ENCODE measurements around the gene LDLRAD2. TPM values are rescaled to one million over a fixed set of nuclear protein-coding genes. Genes with fewer than 3 reads are reported as not detected.

The LDLRAD2 gene
- total RNA-seq, 1 experiment from 2014 or later: not detected

- TF ChIP-seq MAX (IDR thresholded peaks at IDR 0.05): no peak
- TF ChIP-seq EGR1 (IDR thresholded peaks at IDR 0.05; ENCODE audit: low read depth): no peak
- no peak for TF ChIP-seq YY1 (IDR thresholded peaks at IDR 0.05; ENCODE audit: extremely low read depth, insufficient replicate concordance, low read depth, low read length)
- TF ChIP-seq RAD21 (IDR thresholded peaks at IDR 0.05; ENCODE audit: low read depth): no peak
These were observed 43.4 kb downstream of the LDLRAD2 start (continued) for GRCh38 chr1:21855257-21856096.

DNA sequence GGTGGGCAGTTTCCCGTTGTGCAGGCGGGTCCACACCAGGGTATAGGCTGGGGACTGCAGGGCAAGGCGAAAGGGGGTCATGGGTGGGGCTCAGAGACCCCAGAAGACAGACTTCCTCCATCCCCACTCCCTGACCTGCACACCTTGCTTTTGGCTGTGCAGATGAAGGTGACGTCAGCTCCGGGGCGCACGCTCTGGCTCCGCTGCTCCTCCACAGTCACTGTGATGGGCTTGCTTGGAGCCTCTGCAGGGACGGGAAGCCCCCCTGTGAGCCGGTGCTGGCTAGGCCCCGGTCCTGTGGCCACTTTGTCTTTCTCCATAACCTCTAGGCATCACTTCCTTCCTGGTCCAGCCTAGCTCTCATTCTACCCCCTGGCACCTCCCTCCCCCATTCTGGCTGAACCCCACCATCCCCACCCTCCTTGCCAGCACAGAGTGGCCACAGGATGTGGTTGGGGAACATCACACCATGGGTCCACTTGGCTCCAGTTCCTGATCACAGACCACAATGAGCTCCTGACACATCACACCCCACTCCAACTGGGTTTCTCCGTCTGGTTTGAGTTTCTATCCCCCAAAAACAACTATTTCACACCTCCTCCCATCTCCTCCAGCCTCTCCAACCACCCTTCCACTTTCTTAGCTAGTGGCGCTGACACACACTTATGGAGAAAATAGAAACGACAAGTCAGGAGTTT lies 45.2 kb downstream of the LDLRAD2 start:
- BruUV-seq (replicated peaks): no TSS peak
- peaks cover 5 to 9% of the 10 kb centered on the region in 2 experiments for H3K4me1 ChIP-seq (ENCODE audit: control insufficient read depth in 1 of 2, insufficient read depth in 2 of 2, low read length in 2 of 2)
- RAD21 ChIA-PET (ENCODE audit: low non-redundant PET in 1 of 2, low total read pairs in 2 of 2, uncharacterized antibody in 2 of 2, unreplicated experiment in 2 of 2): no interaction called here
- H3K9me2 ChIP-seq (ENCODE audit: insufficient read depth): no peaks in the 10 kb centered on the region
- CTCF ChIA-PET: no interaction called here
- H3K9ac ChIP-seq (ENCODE audit: low read length): no peak overlapping the region
- no peaks in the 10 kb centered on the region for H3K27me3 ChIP-seq (ENCODE audit: insufficient read depth, low read length)
- no peaks in the 10 kb centered on the region for H4K20me1 ChIP-seq (ENCODE audit: insufficient read depth)
- no peak overlapping the region for H3K4me2 ChIP-seq (ENCODE audit: low read length)
- no peak for DNase-seq (ENCODE audit: low read depth, low spot score)
- H3K79me2 ChIP-seq (ENCODE audit: insufficient read depth, low read length): no peaks in the 10 kb centered on the region
- H3K27ac ChIP-seq (ENCODE audit: low read depth, low read length): no peak overlapping the region
- no peak for TF ChIP-seq EGR1 (IDR thresholded peaks at IDR 0.05; ENCODE audit: low read depth)
- POLR2A ChIA-PET: no interaction called here
- ATAC-seq: no peak
- no peak overlapping the region for H2AFZ ChIP-seq (ENCODE audit: low read depth, low read length, poor library complexity, severe bottlenecking)
- intact Hi-C loops (cut with micrococcal nuclease): no loop called here
- H3K4me3 ChIP-seq (replicated peaks in 1 of 2; ENCODE audit: low read depth in 1 of 2, low read length in 2 of 2): no peak overlapping the region
- peaks cover 0 to 4% of the 10 kb centered on the region in 2 experiments; a peak in 1 of 4 replicates for H3K36me3 ChIP-seq (ENCODE audit: control insufficient read depth in 1 of 2, insufficient read depth in 2 of 2, low read length in 2 of 2)
- H3K9me3 ChIP-seq (ENCODE audit: control insufficient read depth in 1 of 2, insufficient read depth in 1 of 2, low read depth in 1 of 2, low read length in 2 of 2): no peaks in the 10 kb centered on the region

Measured in HCT116 (cell line).